Hindlimb muscle (tissue), 1 donor: ENCODE results near the gene CCT3. TPM values are rescaled to one million over a fixed set of nuclear protein-coding genes. Genes with fewer than 3 reads are reported as not detected.

Experiments
- DNase-seq: peaks from one replicate; pipeline ENCODE4 v3.0.0-alpha.2; 2013
- polyA plus RNA-seq: library from polyadenylated mRNA; unstranded; fragments of 120-200 nt; gene quantifications from one replicate; pipeline ENCODE4 v1.2.1, GENCODE V29; 2013; ENCODE audit not compliant: insufficient read length

CCT3 gene
- polyA plus RNA-seq, 1 donor = 187 TPM

DNA sequence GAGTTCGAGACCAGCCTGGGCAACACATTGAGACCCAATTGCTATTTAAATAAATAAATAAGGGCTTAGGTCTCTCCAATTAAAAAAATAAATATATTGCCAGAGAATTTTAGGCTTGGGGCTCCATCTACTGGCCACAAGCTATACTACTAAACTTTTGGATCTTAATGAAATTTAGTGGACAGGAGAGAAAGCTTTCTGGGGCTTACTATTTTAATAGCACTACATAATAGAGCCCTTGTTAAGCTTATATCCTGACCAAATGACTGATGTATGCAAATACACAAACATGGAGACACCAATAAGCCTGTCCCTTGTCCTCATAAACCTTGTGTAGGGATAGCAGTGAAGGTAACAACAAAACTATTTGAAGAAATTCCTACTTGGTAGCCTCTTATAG, 18.4 kb downstream of the CCT3 start:
- DNase-seq = peak; percentile 8

DNA sequence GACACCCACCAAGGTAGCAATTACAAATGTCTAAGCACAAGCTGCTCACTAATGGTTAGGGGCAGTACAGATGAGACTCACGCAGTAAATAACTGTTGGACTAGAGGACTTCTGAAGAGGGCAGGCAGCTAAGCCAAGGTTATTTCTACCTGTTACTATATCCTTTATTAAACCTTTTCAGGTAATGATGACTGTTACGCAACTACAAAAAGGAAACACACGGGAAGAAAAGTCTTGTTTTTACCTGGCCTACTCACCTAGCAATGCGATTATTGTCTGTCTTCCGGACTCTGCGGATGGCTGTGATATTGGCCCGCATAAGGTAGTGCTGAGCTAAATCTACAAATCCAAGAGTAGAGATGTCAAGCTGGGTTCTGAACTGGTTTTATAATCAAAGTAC, 21.2 kb downstream of the CCT3 start:
- no peak for DNase-seq

DNA sequence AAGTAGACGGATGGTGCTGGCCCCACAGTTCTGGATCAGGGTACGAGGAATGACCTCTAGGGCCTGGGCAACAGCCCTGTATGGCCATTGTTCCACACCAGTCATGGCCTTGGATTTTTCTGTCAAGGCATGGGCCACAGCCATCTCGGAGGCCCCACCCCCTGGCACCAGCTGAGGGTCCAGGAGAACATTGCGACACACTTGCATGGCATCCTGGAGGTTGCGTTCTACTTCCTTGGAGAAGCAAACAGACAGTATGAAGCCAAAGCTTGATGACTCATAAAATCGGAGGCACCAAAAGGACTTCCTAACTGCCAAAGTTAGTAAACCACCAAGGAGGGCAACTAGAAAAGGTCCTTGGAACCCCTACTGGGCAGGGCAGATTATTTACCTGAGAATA, 27.1 kb downstream of the CCT3 start:
- no peak for DNase-seq

DNA sequence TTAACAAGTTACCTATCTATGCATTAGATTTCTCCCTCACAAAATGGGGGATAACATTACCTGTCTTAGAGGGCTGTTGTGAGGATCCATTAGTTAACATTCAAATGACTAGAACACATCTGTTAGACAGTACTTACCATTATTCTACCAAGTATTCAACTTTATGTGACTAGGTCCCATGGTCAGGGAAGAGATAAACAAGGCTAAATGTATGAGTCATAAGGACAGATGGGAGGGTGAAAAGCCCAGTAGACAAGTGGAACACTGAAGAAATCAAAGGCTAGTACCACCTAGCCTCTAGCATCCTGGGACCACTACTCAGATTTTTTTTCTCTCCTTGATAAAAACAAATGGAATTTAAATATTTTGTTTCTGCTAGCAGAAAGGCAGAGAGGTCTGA, 30.0 kb downstream of the CCT3 start:
- no peak for DNase-seq

- no peak for DNase-seq
Measured at GRCh38 chr1:156305215-156305614, 32.9 kb downstream of the CCT3 start.

GRCh38 chr1:156303241-156303640, 34.9 kb downstream of the CCT3 start:
- no peak for DNase-seq

GRCh38 chr1:156298852-156299357, 39.2 kb downstream of the CCT3 start, which contains the start of gene VHLL:
TSS of gene VHLL (minus strand) at chr1:156299307. CDS start at chr1:156299189, 118 bp downstream.
- DNase-seq = no peak

- peak; percentile 84 for DNase-seq
Measured at GRCh38 chr1:156295391-156295947, 42.6 kb downstream of the CCT3 start, which contains the start of gene GLMP. TSS of gene GLMP (minus strand) at chr1:156295679. CDS start at chr1:156295645, 34 bp downstream.

- no peak for DNase-seq
Measured at GRCh38 chr1:156293895-156294294, 44.2 kb downstream of the CCT3 start.

DNA sequence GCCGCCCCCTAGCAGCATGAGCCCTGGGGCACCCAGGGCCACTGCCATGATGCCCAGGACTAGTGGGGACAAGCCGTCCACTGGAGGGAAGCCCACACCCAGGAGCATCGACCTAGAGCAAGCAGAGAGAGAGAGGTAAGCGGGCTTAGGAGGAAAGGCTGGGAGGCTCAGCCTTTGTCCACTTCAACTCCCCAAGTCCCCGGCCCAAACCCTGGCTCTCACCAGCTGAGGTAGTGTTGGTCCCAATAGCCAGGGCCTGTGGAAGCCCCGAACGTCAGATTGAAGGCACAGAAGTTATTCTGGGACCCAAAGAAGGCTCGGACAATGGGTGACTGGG, 45.0 kb downstream of the CCT3 start:
- DNase-seq = no peak

- peak; percentile 85 for DNase-seq
Measured at GRCh38 chr1:156291226-156292061, 46.6 kb downstream of the CCT3 start.

GRCh38 chr1:156289857-156290256, 48.2 kb downstream of the CCT3 start:
- DNase-seq = no peak

DNA sequence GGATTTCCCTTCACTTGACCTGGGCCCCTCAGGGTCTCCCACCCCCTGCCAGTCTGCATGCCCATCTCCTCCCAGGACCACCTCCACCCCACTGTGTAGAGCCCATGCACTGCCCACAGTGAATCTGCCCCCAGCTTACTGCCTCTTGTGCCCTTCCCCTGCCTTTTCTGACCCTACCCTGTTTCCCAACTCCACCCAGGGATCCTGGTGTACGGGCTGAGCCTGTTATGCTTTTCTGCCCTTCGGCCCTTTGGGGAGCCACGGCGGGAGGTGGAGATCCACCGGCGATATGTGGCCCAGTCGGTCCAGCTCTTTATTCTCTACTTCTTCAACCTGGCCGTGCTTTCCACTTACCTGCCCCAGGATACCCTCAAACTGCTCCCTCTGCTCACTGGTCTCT, 52.0 kb downstream of the CCT3 start:
- no peak for DNase-seq

DNA sequence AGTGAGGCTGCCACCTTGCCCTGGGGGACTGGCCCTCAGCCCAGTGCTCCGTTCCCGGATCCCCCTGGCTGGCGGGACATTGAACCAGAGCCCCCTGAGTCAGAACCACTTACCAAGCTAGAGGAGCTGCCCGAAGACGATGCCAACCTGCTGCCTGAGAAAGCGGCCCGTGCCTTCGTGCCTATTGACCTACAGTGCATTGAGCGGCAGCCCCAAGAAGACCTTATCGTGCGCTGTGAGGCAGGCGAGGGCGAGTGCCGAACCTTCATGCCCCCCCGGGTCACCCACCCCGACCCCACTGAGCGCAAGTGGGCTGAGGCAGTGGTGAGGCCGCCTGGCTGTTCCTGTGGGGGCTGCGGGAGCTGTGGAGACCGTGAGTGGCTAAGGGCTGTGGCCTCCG, 52.7 kb downstream of the CCT3 start:
- no peak for DNase-seq

DNA sequence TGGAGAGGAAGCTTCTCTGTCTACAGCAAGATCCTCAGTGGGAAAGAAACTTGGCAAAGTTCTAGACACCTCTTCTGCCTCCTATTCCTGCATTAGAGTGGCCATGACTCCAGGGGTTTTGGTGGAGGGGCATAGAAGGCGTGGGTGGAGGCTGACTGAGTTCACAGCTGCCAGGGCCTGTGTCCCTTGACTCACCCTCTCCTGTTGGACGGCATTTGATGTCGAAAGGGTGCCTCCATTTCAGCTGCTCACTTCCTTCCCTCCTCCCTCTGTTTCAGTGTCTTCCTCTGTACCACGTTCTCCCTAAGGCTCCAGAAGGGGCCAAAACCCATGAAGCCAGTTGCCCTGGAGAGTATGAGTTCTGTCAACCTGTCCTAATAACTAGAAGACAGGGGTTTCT, 53.3 kb downstream of the CCT3 start:
- no peak for DNase-seq

GRCh38 chr1:156284112-156284511, 54.0 kb downstream of the CCT3 start, which contains the start of gene TMEM79:
TSS of gene TMEM79 (plus strand) at chr1:156284325. CDS start at chr1:156285227, 902 bp downstream.
- DNase-seq = no peak

GRCh38 chr1:156283521-156283920, 54.6 kb downstream of the CCT3 start:
- no peak for DNase-seq

- DNase-seq = peak; percentile 99
Measured at GRCh38 chr1:156282479-156283222, 55.4 kb downstream of the CCT3 start, which contains the start of gene SMG5. TSS of gene SMG5 (minus strand) at chr1:156282825. CDS start at chr1:156282680, 145 bp downstream.

DNA sequence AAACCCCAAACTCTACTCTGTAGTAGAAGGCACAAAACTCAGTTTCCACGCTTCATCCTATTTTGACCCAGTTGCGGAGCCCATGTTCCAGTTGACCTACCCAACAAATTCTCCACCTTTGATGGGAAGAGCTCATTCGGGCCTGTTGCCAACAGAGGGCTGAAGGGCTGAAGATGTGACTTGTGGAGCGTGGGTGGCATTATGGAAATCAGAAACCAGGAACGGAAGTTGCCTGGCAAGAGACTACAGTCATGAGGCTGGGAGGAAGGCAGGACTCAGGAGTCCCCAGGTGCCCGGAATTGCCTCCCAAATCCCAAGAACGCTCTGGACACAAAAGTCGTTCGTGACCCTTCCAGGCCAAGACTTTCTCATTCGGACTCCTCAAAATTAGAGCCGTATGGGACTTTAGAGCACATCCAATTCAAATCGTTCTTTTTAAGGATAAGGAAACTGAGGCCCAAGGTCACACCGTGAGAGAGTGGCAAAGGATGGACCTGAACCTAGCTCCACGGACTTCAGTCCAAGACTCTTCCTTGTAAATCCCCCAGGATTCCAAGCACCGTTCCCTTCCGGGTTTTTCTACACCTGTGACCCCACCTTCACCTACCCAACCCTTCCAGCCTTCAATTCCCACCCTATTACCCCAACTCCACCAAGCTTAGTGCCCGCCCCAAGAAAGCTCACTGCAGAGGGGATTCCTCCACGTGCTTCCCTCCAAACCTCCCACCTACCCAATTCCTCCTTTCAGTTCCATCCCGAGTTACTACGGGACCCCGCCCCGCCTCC, 56.2 kb downstream of the CCT3 start:
- no peak for DNase-seq

DNA sequence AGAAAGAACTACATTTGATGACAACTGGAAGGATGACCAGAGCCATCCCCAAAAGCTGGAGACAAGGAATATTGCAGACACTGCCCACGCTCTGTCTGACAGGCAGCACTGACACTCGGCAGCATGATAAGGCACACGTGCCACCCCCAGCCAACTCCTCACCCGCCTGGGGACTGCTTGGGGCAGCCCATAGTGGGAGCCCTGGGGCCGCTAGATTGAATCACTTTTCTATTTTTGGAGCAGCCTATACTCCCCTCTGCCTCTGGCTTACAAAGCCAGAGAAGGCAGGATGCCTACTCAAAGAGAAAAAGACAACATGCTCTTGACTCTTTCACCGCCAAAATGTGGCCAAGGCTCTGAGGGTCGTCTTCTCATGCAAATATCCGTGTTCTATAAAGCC, 56.8 kb downstream of the CCT3 start:
- no peak for DNase-seq

- no peak for DNase-seq
Measured at GRCh38 chr1:156279837-156280236, 58.3 kb downstream of the CCT3 start.

- no peak for DNase-seq
Measured at GRCh38 chr1:156276966-156277381, 61.1 kb downstream of the CCT3 start.
